Activated naive CD4-positive, alpha-beta T cell treated with anti-CD3 and anti-CD28 coated beads, Interleukin-2, amount 10 ng/mL, durations not matched to agents 7 days and 5 days (primary cell): ENCODE data around the gene TNIP3.

ENCODE experiments used
- CTCF ChIA-PET: fragments of 350-600 bp; sonication (Branson Sonifier 250); formaldehyde crosslinking; loops from one replicate; lab custom pipeline; 2021; ENCODE audit warnings: antibody characterized with exemption; lab: Charles Lee
- DNase-seq: peaks from one replicate; pipeline ENCODE4 v3.0.0-alpha.2; 2020
- H3K27ac Mint-ChIP-seq: one replicate; pipeline ENCODE4 v1.8.0; 2021; ENCODE audit warnings: mild to moderate bottlenecking, moderate library complexity, mixed read lengths
- H3K27me3 Mint-ChIP-seq: one replicate; pipeline ENCODE4 v1.8.0; 2021; ENCODE audit warnings: mild to moderate bottlenecking, mixed read lengths
- H3K36me3 Mint-ChIP-seq: one replicate; pipeline ENCODE4 v1.8.0; 2021; ENCODE audit warnings: mixed read lengths
- H3K4me1 Mint-ChIP-seq: one replicate; pipeline ENCODE4 v1.8.0; 2021; ENCODE audit warnings: mixed read lengths
- H3K4me3 Mint-ChIP-seq: one replicate; pipeline ENCODE4 v1.8.0; 2021; ENCODE audit warnings: mild to moderate bottlenecking, moderate library complexity, mixed read lengths
- H3K9me3 Mint-ChIP-seq: one replicate; pipeline ENCODE4 v1.8.0; 2021; ENCODE audit warnings: mixed read lengths

The TNIP3 gene

DNA sequence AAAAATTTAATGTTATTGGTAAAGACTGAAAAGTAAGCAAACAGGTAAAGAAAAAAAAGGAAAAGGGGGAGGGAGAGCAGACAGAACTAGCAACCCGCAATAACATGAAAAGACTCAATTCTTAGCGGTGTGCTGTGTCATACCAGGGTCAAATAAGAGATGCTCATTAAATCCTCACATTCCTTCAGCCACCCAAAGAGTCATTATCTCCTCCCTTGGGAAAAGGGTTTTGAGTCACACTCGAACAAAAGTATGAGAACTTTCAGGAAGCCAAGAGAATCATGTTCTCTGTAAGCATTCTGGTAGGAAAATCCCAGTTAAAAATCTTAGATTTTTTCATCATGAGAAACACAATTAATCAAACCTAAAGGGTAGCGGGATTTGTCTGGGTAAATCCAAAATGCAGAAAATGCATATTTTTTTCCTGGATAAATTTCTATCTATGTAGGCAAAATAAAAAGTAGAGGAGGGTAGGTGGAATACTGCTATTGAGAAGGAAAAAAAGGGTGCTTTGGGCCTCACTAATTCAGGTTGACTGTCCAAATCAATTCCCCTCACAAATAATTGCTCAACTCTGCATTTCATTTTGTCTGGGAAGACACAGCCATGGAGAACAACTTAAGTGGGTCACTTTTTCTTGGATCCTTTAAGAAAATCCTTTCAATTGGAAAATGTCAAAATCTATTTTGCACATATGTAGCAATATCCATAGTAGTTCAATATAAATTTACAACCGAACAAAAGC, 23.2 kb downstream of the TNIP3 start:
- Mint-ChIP-seq H3K36me3 (peaks cover 16% of the 10 kb centered on the region), H3K27me3 (no peaks in the 10 kb centered on the region), H3K4me3 (no peak overlapping the region), H3K4me1 (peaks cover 37% of the 10 kb centered on the region), H3K27ac (no peak overlapping the region), H3K9me3 (peaks cover 5% of the 10 kb centered on the region)
- DNase-seq, result no peak
- CTCF ChIA-PET, result no interaction called here

- no peak for DNase-seq
- H3K27ac Mint-ChIP-seq, result peak overlapping the region; percentile 69
- H3K9me3 Mint-ChIP-seq, result peaks cover 5% of the 10 kb centered on the region
- H3K4me3 Mint-ChIP-seq, result no peak overlapping the region
- peaks cover 15% of the 10 kb centered on the region for H3K36me3 Mint-ChIP-seq
- CTCF ChIA-PET, result interaction anchor here (0.5 kb wide), 1 partner anchor 53 kb away, joined by 3 read pairs; no protein-coding TSS in a partner anchor
- H3K4me1 Mint-ChIP-seq, result peaks cover 41% of the 10 kb centered on the region
- peaks cover 3% of the 10 kb centered on the region for H3K27me3 Mint-ChIP-seq
Observed at GRCh38 chr4:121139533-121140222, 24.4 kb downstream of the TNIP3 start.

- Mint-ChIP-seq H3K9me3 (peaks cover 5% of the 10 kb centered on the region), H3K36me3 (peaks cover 14% of the 10 kb centered on the region), H3K4me3 (no peak overlapping the region), H3K4me1 (peaks cover 45% of the 10 kb centered on the region), H3K27ac (peak overlapping the region; percentile 69), H3K27me3 (peaks cover 4% of the 10 kb centered on the region)
- CTCF ChIA-PET, result interaction anchor here (0.6 to 1.6 kb wide), 4 partner anchors 21 to 62 kb away, joined by 3 to 5 read pairs (median 3); no protein-coding TSS in a partner anchor
- DNase-seq, result no peak
Observed at GRCh38 chr4:121138039-121138825, 25.9 kb downstream of the TNIP3 start.

GRCh38 chr4:121130326-121130660, 33.8 kb downstream of the TNIP3 start:
- peaks cover 7% of the 10 kb centered on the region for H3K9me3 Mint-ChIP-seq
- H3K27me3 Mint-ChIP-seq, result peaks cover 4% of the 10 kb centered on the region
- peaks cover 46% of the 10 kb centered on the region for H3K4me1 Mint-ChIP-seq
- no peak overlapping the region for H3K27ac Mint-ChIP-seq
- CTCF ChIA-PET, result interaction anchor here (1.2 kb wide), 1 partner anchor 62 kb away, joined by 4 read pairs; no protein-coding TSS in a partner anchor
- DNase-seq, result no peak
- no peak overlapping the region for H3K4me3 Mint-ChIP-seq
- H3K36me3 Mint-ChIP-seq, result peaks cover 5% of the 10 kb centered on the region

GRCh38 chr4:121129606-121130325, 34.4 kb downstream of the TNIP3 start:
- peaks cover 45% of the 10 kb centered on the region for H3K4me1 Mint-ChIP-seq
- CTCF ChIA-PET, result interaction anchor here (1.2 kb wide), 1 partner anchor 63 kb away, joined by 4 read pairs; no protein-coding TSS in a partner anchor

GRCh38 chr4:121127100-121127499, 37.0 kb downstream of the TNIP3 start:
- CTCF ChIA-PET, result no interaction called here
- Mint-ChIP-seq H3K27ac (no peak overlapping the region), H3K9me3 (peaks cover 9% of the 10 kb centered on the region), H3K4me3 (no peak overlapping the region), H3K36me3 (peaks cover 6% of the 10 kb centered on the region), H3K4me1 (peaks cover 38% of the 10 kb centered on the region), H3K27me3 (peaks cover 3% of the 10 kb centered on the region)
- no peak for DNase-seq

More at GRCh38 chr4:121129606-121130325, 34.4 kb downstream of the TNIP3 start:
- H3K27ac Mint-ChIP-seq, result no peak overlapping the region
- DNase-seq, result no peak
- H3K36me3 Mint-ChIP-seq, result peaks cover 5% of the 10 kb centered on the region
- peaks cover 2% of the 10 kb centered on the region for H3K27me3 Mint-ChIP-seq
- H3K9me3 Mint-ChIP-seq, result peaks cover 7% of the 10 kb centered on the region
- no peak overlapping the region for H3K4me3 Mint-ChIP-seq

GRCh38 chr4:121126449-121127006, 37.6 kb downstream of the TNIP3 start:
- no peak for DNase-seq
- Mint-ChIP-seq H3K27me3 (peaks cover 3% of the 10 kb centered on the region), H3K36me3 (peaks cover 6% of the 10 kb centered on the region), H3K4me3 (no peak overlapping the region), H3K27ac (no peak overlapping the region), H3K4me1 (peaks cover 38% of the 10 kb centered on the region), H3K9me3 (peaks cover 9% of the 10 kb centered on the region)
- CTCF ChIA-PET, result no interaction called here

- peaks cover 37% of the 10 kb centered on the region for H3K4me1 Mint-ChIP-seq
- no peak overlapping the region for H3K4me3 Mint-ChIP-seq
- H3K27me3 Mint-ChIP-seq, result peaks cover 3% of the 10 kb centered on the region
- DNase-seq, result no peak
- H3K27ac Mint-ChIP-seq, result no peak overlapping the region
- H3K9me3 Mint-ChIP-seq, result peaks cover 9% of the 10 kb centered on the region
- CTCF ChIA-PET, result no interaction called here
- H3K36me3 Mint-ChIP-seq, result peaks cover 6% of the 10 kb centered on the region
Observed at GRCh38 chr4:121125498-121125885, 38.6 kb downstream of the TNIP3 start.

- peaks cover 44% of the 10 kb centered on the region for H3K4me1 Mint-ChIP-seq
- CTCF ChIA-PET, result interaction anchor here (1.3 to 1.8 kb wide), 3 partner anchors 9 to 11 kb away, joined by 3 to 4 read pairs (median 4); no protein-coding TSS in a partner anchor
Observed at GRCh38 chr4:121122661-121123060, 41.5 kb downstream of the TNIP3 start.

GRCh38 chr4:121119715-121120114, 44.4 kb downstream of the TNIP3 start:
- Mint-ChIP-seq H3K4me3 (no peak overlapping the region), H3K27ac (no peak overlapping the region), H3K36me3 (peaks cover 1% of the 10 kb centered on the region), H3K27me3 (peaks cover 3% of the 10 kb centered on the region), H3K4me1 (peaks cover 20% of the 10 kb centered on the region), H3K9me3 (peaks cover 2% of the 10 kb centered on the region)
- CTCF ChIA-PET, result interaction anchor here (1.3 kb wide), 1 partner anchor 10 kb away, joined by 4 read pairs; no protein-coding TSS in a partner anchor
- no peak for DNase-seq

More at GRCh38 chr4:121122661-121123060, 41.5 kb downstream of the TNIP3 start:
- Mint-ChIP-seq H3K27me3 (peaks cover 3% of the 10 kb centered on the region), H3K9me3 (peaks cover 2% of the 10 kb centered on the region), H3K36me3 (peaks cover 1% of the 10 kb centered on the region), H3K4me3 (no peak overlapping the region), H3K27ac (no peak overlapping the region)
- DNase-seq, result no peak

- H3K9me3 Mint-ChIP-seq, result peaks cover 2% of the 10 kb centered on the region
- H3K36me3 Mint-ChIP-seq, result peaks cover 1% of the 10 kb centered on the region
- CTCF ChIA-PET, result interaction anchor here (2.2 kb wide), 1 partner anchor 74 kb away, joined by 6 read pairs; no protein-coding TSS in a partner anchor
- no peaks in the 10 kb centered on the region for H3K27me3 Mint-ChIP-seq
- DNase-seq, result no peak
- H3K4me3 Mint-ChIP-seq, result no peak overlapping the region
- H3K4me1 Mint-ChIP-seq, result peaks cover 29% of the 10 kb centered on the region
- H3K27ac Mint-ChIP-seq, result no peak overlapping the region
Observed at GRCh38 chr4:121118344-121118743, 45.8 kb downstream of the TNIP3 start.

GRCh38 chr4:121114756-121115155, 49.4 kb downstream of the TNIP3 start:
- CTCF ChIA-PET, result no interaction called here
- H3K36me3 Mint-ChIP-seq, result no peaks in the 10 kb centered on the region
- DNase-seq, result no peak
- H3K9me3 Mint-ChIP-seq, result no peaks in the 10 kb centered on the region
- H3K27ac Mint-ChIP-seq, result no peak overlapping the region
- peaks cover 5% of the 10 kb centered on the region for H3K27me3 Mint-ChIP-seq
- peaks cover 31% of the 10 kb centered on the region for H3K4me1 Mint-ChIP-seq
- H3K4me3 Mint-ChIP-seq, result no peak overlapping the region

DNA sequence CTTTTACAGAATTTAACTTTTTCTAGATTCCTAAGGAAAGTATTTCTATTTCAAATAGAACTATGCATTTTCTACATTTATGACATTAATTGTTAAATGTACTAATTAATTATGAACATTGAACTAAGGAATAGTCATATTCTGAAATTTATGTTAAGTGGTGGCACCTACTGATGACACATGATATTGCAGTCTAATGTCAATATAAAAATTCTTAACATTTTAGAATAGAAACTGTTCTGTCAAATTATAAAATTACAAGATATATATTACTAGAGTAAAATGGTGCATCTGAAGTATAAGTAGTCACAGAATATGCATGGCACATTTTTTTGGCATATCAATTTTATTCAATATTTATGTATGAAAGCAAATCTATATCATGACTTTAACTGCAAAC, 51.6 kb downstream of the TNIP3 start:
- Mint-ChIP-seq H3K27me3 (peaks cover 5% of the 10 kb centered on the region), H3K9me3 (no peaks in the 10 kb centered on the region), H3K27ac (no peak overlapping the region), H3K4me3 (no peak overlapping the region), H3K36me3 (no peaks in the 10 kb centered on the region), H3K4me1 (peaks cover 23% of the 10 kb centered on the region)
- no peak for DNase-seq
- CTCF ChIA-PET, result interaction anchor here (0.8 kb wide), 1 partner anchor 10 kb away, joined by 4 read pairs; no protein-coding TSS in a partner anchor
